ENCODE measurements around the gene ANKRD33B. TPM values are rescaled to one million over a fixed set of nuclear protein-coding genes. Genes with fewer than 3 reads are reported as not detected.

The ANKRD33B gene
- total and polyA plus RNA-seq, 2 of the 8 experiments (the other 6 are each of a cell fraction or from before 2014, with no cell fraction given), result 6.9 to 20.6 TPM

- Histone ChIP-seq H3K36me3 (ENCODE audit: control insufficient read depth in 2 of 4, insufficient read depth in 4 of 4, low read length in 3 of 4) (peaks cover 0 to 13% (median 0%) of the 10 kb centered on the region in 4 experiments; a peak in 4 of 8 replicates), H3K79me2 (ENCODE audit: control insufficient read depth in 1 of 2, insufficient read depth in 2 of 2, low read length in 2 of 2) (peaks cover 0 to 4% of the 10 kb centered on the region in 2 experiments; a peak in 2 of 4 replicates), H2AFZ (ENCODE audit: low read length) (no peak overlapping the region), H3K4me1 (replicated peaks in 1 of 4; ENCODE audit: control insufficient read depth in 3 of 4, insufficient read depth in 4 of 4, low read length in 3 of 4) (no peaks in the 10 kb centered on the region; a peak in 1 of 7 replicates), H3K18ac (ENCODE audit: extremely low read depth, low read length) (no peak overlapping the region), H4K20me1 (replicated peaks in 1 of 2; ENCODE audit: control insufficient read depth in 1 of 2, insufficient read depth in 2 of 2, low read length in 2 of 2) (peaks cover 0 to 2% of the 10 kb centered on the region in 2 experiments), H3K9me3 (ENCODE audit: insufficient read depth in 2 of 2, low read depth in 1 of 2, low read length in 1 of 2) (no peaks in the 10 kb centered on the region), H2BK5ac (ENCODE audit: low read depth, low read length) (no peak overlapping the region), H2AK5ac (ENCODE audit: low read depth, low read length) (no peak overlapping the region), H2BK20ac (ENCODE audit: low read length) (no peak overlapping the region), H4K8ac (ENCODE audit: extremely low read depth, insufficient read depth, low read length) (no peak overlapping the region; the same call in 1 of the 2 replicates), H3K4me2 (ENCODE audit: insufficient read depth in 1 of 2, low read depth in 2 of 2, low read length in 2 of 2) (no peak overlapping the region), H3K79me1 (ENCODE audit: low read depth, low read length) (peaks cover 2% of the 10 kb centered on the region), H4K5ac (ENCODE audit: insufficient read length, low read depth, low read length) (no peak overlapping the region), H3K23me2 (ENCODE audit: low read depth, low read length) (0 out of 2 replicates have a peak, but pooled peaks cover 1% of the 10 kb centered on the region), H3K9ac (replicated peaks in 1 of 4; ENCODE audit: extremely low read depth in 1 of 4, low read depth in 3 of 4, low read length in 3 of 4) (no peak overlapping the region), H3K56ac (replicated peaks; ENCODE audit: insufficient read length, low read depth, low read length) (no peak overlapping the region), H4K91ac (replicated peaks; ENCODE audit: insufficient read length, low read length) (no peak overlapping the region), H3K27ac (ENCODE audit: low read depth, low read length) (no peak overlapping the region), H3K27me3 (replicated peaks in 1 of 4; ENCODE audit: control insufficient read depth in 3 of 4, extremely low read depth in 1 of 4, insufficient read depth in 3 of 4, low read length in 3 of 4) (no peaks in the 10 kb centered on the region), H2BK12ac (ENCODE audit: low read depth, low read length) (no peak overlapping the region), H2BK120ac (replicated peaks; ENCODE audit: low read depth, low read length) (no peak overlapping the region), H3K14ac (ENCODE audit: insufficient read length) (no peak overlapping the region), H3K4ac (replicated peaks; ENCODE audit: insufficient read length, low read depth, low read length) (no peak overlapping the region), H2BK15ac (ENCODE audit: low read length) (no peak overlapping the region), H3K23ac (ENCODE audit: insufficient read length) (no peak overlapping the region), H3K4me3 (ENCODE audit: extremely low read depth in 1 of 4, insufficient read depth in 2 of 4, low read depth in 3 of 4, low read length in 4 of 4) (no peak overlapping the region)
- ChIA-PET POLR2A (ENCODE audit: partially characterized antibody) (interaction anchor here (1.4 kb wide), 1 partner anchor 21 kb away, joined by 3 read pairs; no protein-coding TSS in a partner anchor), CTCF (ENCODE audit: partially characterized antibody) (interaction anchor here (1.2 to 1.5 kb wide), 2 partner anchors 21 to 41 kb away, joined by 4 read pairs; no protein-coding TSS in a partner anchor)
- DNase-seq (ENCODE audit: low read depth in 1 of 2, low spot score in 2 of 2) (no peak), FAIRE-seq (no peak)
- WGBS, 2 experiments (ENCODE audit: extremely low coverage in 1 of 2, insufficient coverage in 1 of 2, insufficient read length in 1 of 2, insufficient replicate concordance in 2 of 2, low coverage in 1 of 2, low lambda C conversion rate in 2 of 2, missing lambda C conversion rate in 1 of 2), result 95% methylated on average over 32 of the region's 60 CpGs; no CpG with 5 or more reads in 1 of the 2 experiments
- TF ChIP-seq EZH2 (IDR thresholded peaks at IDR 0.05; ENCODE audit: low read depth, low read length, severe bottlenecking), result no peak
- no peak for TF ChIP-seq RNF2 (IDR thresholded peaks at IDR 0.05; ENCODE audit: borderline replicate concordance, low read depth, low read length, missing control alignments, poor library complexity, severe bottlenecking)
- no peak for TF ChIP-seq SP1 (IDR thresholded peaks at IDR 0.05; ENCODE audit: low read depth, low read length)
- TF ChIP-seq CHD1 (IDR thresholded peaks at IDR 0.05; ENCODE audit: low read depth, low read length), result no peak
- TF ChIP-seq ZNF274 (IDR thresholded peaks at IDR 0.05; ENCODE audit: borderline replicate concordance, extremely low read depth, low read length), result no peak
- TF ChIP-seq MAX (IDR thresholded peaks at IDR 0.05), result no peak
- TF ChIP-seq EP300 (IDR thresholded peaks at IDR 0.05; ENCODE audit: borderline replicate concordance in 1 of 2, low read depth in 2 of 2, low read length in 2 of 2), result no peak
- no peak for TF ChIP-seq SIN3A (conservative IDR thresholded peaks at IDR 0.05 in 1 of 2, IDR thresholded peaks at IDR 0.05 in 1 of 2; ENCODE audit: low read depth in 1 of 2, low read length in 2 of 2)
- no peak for TF ChIP-seq POLR2AphosphoS5 (IDR thresholded peaks at IDR 0.05; ENCODE audit: low read depth, low read length)
Measured at GRCh38 chr5:10648806-10649665, 85.2 kb downstream of the ANKRD33B start.
